ENCODE measurements around the gene NCBP2.

DNA sequence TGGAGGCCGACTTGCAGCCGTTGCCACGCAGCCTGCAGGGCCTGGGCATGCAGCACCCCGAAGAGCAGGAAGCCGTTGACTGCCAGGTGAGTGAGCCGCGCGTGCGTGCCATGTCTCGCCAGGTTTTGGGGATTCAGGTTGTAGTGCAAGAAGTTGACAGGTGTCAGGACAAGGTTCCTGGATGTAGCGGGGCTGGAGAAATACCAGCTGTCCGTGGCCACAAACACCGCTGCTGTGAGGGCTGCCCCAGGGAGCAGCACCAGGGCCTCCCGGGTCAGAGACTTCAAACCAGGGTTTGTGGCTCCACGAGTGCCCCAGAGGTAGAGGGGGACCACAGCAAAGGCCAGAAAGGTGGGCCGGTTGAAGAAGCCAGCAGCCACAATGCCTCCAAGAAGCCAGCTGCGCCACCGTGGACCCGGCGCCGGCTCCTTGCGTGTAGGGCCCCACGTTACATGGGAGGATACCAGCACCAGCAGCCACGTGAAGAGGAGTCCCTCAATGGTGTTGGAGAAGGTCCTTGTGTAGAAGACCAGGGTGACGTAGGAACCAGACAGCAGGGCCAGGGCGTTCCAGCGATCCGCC lies 5.6 kb upstream of the NCBP2 start:
- TF ChIP-seq ZFP3 (CRISPR knock-in tag; IDR thresholded peaks at IDR 0.05) (no peak), TCF4 (CRISPR knock-in tag; IDR thresholded peaks at IDR 0.05; ENCODE audit: borderline replicate concordance) (no peak), SNAI2 (CRISPR knock-in tag; IDR thresholded peaks at IDR 0.05) (no peak), ARNTL (CRISPR knock-in tag; IDR thresholded peaks at IDR 0.05; ENCODE audit: borderline replicate concordance, low read depth) (no peak), ZNF8 (CRISPR knock-in tag; IDR thresholded peaks at IDR 0.05) (no peak)
